H7 (cell line): Measurements from ENCODE around the gene CELSR3. TPM values are rescaled to one million over a fixed set of nuclear protein-coding genes. Genes with fewer than 3 reads are reported as not detected.

Source experiments
- DNase-seq: peaks from one replicate; pipeline ENCODE4 v3.0.0; 2012
- H3K27me3 ChIP-seq: 2 replicates; pipeline ENCODE4 v1.6.0; 2011; ENCODE audit warnings: mild to moderate bottlenecking, low read length; ENCODE audit not compliant: control insufficient read depth, insufficient read depth
- H3K36me3 ChIP-seq: replicated peaks from 2 replicates; pipeline ENCODE4 v1.5.1; 2011; ENCODE audit warnings: low read length; ENCODE audit not compliant: control insufficient read depth, insufficient read depth
- H3K4me3 ChIP-seq: 2 replicates; pipeline ENCODE4 v1.5.1; 2011; ENCODE audit warnings: low read depth, mild to moderate bottlenecking, control low read depth, low read length, moderate library complexity; ENCODE audit not compliant: insufficient read depth
- total RNA-seq: library from RNA; depleted of rRNA; stranded (reverse); fragments of >200 nt; shearing (Covaris generic); gene quantifications from 2 replicates; pipeline ENCODE4 v1.2.3, GENCODE V29; 2014

The CELSR3 gene
- total RNA-seq, 1 experiment from 2014 or later, result 14.3 TPM

DNA sequence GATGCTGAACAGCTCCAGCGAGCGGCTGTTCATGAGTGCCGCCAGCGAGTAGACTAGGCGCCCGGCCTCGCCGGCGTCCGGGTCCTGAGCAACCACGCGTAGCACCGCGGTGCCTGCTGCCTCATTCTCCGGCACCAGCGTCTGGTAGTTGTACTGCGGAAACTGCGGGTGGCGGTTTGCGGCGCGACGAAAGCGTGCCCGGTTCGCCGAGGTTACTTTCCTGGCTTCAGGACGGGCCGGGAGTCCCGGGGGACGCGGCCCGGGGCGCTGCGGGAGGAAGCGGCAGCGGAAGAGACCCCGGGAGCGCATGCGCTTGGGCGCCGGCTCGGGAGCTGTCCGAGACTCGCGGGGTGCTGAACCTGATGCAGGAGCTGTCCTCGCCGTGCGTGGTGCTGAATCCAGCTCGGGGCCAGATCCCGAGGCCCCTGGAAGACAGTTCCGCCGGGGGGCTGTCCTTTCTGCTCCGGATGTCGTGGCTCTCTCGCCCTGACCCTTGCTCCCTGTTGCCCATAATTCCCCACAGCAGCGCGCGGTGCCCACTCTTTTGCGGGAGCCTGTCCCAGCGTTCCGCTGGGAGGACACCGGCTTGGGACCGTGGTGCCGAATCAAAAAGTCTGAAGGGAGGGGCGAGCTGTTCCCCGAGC is 1.1 kb downstream of the CELSR3 start:
- Histone ChIP-seq H3K36me3 (no peaks in the 10 kb centered on the region; the same call in 1 of the 2 replicates), H3K27me3 (no peaks in the 10 kb centered on the region; the same call in 1 of the 2 replicates), H3K4me3 (peak overlapping the region; percentile 70)
- DNase-seq, result peak; percentile 99

DNA sequence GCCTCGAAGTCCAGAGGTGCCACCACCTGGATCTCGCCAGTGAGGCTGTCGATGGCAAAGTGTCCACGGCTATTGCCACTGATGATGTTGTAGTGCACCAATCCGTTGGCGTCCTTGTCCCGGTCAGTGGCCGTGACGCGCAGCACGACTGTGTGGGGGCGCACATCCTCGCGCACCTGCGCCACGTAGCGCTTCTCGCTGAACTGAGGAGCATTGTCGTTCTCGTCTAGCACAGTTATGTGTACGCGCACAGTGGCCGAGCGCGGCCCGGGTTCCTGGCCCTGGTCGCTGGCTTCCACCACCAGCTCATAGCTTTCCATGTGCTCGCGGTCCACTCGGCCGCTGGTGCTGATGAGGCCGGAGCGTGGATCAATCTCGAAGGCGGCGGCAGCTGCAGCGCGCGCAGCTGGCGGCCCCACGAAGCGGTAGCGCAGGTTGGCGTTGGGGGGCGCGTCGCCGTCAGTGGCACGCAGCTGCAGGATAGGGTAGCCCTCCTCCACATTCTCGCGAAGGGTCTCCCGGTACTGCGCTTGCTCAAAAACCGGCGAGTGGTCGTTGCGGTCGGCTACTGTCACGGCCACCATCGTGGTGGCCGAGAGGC is 1.8 kb downstream of the CELSR3 start:
- no peaks in the 10 kb centered on the region; the same call in 1 of the 2 replicates for H3K27me3 ChIP-seq
- DNase-seq, result no peak
- H3K36me3 ChIP-seq, result no peaks in the 10 kb centered on the region; the same call in 1 of the 2 replicates
- H3K4me3 ChIP-seq, result peak overlapping the region; percentile 70

DNA sequence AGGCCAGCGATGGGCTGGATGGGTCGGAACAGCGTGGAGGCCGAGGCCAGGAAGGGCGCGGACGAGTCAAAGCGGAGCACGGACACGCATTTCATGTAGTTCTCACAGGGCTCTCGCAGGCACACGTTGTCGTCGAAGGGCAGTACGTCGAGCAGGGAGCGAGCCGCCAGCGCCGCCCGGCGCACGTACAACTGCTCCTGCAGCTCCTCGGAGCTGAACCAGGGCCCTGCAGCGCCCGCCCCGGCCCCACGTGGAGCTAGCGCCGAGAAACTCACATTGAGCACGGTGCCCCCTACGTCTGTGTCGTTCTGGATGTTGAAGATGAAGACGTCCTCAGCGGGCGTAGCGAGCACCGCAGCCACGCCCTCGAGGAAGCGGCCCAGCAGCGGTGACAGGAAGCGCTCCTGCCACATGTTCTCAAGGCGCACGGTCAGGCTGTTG is 5.8 kb downstream of the CELSR3 start:
- Histone ChIP-seq H3K4me3 (peak overlapping the region; percentile 58), H3K27me3 (peaks cover 4% of the 10 kb centered on the region; the same call in 1 of the 2 replicates), H3K36me3 (peaks cover 8% of the 10 kb centered on the region)
- peak; percentile 80 for DNase-seq

DNA sequence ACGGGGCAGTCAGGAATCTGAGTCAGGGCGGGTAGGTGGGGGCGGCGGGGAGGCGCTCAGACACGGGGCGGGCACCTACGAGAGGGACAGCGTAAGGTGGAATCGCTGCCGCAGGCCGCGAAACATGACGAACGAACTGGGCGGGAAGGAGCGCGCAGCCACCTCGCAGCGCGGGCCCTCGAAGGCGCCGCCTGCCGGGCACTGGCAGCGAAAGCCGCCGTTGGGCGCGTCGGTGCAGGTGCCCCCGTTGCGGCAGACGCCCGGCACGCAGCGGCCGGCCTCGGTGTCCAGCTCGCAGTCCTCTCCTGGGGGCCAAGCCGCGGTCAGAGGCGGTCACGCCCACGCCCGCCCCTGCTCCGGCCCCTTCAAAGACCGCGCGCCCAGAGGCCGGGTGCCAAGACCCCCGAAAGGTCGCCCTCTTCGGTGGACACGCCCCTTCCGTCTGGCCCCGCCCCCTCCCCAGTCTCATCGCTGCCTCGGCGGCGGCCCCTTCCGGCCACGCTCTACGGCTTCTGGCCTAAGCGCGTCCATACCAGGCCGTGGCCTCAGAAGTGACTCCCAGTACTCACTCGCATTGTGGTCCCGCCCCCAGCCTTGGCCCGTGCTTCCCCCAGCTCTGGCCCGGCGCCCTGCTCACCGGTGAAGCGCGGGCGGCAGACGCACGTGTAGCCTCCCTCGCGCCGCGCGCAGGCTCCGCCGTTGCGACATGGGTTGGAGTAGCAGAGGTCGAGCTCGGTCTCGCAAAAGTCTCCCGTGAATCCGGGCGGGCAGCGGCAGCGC is 6.4 kb downstream of the CELSR3 start:
- peaks cover 4% of the 10 kb centered on the region; the same call in 1 of the 2 replicates for H3K27me3 ChIP-seq
- peak; percentile 99 for DNase-seq
- H3K36me3 ChIP-seq, result peaks cover 11% of the 10 kb centered on the region
- H3K4me3 ChIP-seq, result peak overlapping the region; percentile 58

DNA sequence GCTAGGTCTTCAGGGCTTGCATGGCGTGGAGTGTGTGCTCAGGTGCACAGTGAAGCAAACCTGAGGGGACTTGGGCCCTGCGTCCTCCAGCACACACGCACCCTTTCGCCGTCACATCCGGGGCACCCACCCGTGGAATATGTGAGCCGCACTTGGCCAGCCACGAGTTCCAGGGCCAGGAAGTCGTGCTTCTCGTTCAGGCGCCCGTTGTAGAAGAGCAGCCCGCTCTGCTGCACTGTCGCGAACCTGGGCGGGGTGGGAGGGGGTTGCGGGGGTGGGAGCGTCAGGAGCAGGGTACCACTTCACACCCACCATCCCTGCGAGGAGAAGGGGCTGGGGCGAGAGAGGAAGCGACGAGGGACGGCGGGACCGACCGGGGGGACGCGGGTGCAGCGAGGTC is 7.1 kb downstream of the CELSR3 start:
- no peak for DNase-seq
- H3K27me3 ChIP-seq, result peaks cover 4% of the 10 kb centered on the region; the same call in 1 of the 2 replicates
- H3K4me3 ChIP-seq, result peak overlapping the region; percentile 58
- H3K36me3 ChIP-seq, result peaks cover 13% of the 10 kb centered on the region

DNA sequence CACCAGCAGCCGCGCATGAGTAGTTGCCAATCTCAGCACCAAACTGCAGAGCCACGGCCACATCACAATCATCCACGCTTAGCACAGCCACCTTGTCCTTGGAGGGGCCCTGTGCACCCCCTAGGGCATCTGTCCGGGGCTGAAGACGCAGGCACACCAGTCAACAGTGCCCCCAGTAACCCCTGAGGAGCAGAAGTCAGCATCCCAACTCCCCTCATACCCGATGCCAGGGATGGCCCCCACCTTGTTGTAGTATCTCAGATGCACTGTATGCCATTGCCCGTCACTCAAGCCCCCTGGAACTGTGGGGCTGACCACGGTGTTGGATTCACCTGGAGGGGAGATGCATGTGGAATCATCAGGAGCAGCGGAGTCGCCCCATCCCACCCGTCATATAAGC is 7.6 kb downstream of the CELSR3 start:
- H3K4me3 ChIP-seq, result no peak overlapping the region; the same call in 1 of the 2 replicates
- H3K36me3 ChIP-seq, result peaks cover 14% of the 10 kb centered on the region
- H3K27me3 ChIP-seq, result peaks cover 4% of the 10 kb centered on the region; the same call in 1 of the 2 replicates
- DNase-seq, result no peak

DNA sequence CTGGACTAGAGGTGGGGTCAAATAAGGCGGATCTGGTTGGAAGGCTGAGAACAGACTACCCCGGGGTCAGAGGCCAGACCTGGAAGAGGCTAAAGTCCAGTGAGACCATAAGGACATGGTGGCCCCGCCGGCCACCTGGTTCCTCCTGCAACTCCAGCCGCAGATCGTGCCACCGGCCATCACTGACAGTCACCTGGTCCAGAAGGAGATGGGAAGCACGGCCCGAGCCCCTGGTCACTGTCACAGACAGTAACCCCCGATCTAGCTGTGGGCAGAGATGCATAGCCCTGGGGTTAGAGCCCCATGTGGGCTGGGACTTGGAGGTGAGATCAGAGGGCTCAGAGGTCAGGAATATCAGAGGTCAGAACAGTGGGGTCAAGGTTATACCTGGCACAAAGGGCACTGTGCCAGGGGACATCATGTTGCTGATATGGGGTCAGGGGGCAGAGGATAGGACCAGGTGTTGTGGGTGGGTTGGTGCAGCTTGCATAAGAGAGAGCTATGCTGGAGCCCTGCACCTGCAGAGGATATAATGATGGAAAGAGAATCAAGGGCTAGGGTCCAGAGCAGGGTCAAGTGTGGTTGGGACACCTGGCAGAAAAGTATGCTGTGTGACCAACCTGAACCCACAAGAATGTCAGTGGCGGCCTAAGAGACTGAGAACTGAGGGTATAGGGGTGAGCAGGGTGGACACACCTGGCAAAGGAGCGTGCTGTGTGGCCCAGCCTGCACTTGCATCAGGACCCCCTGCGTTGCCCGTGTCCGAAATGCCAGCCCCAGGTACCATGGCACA is 9.6 kb downstream of the CELSR3 start:
- DNase-seq, result no peak
- H3K27me3 ChIP-seq, result peaks cover 4% of the 10 kb centered on the region; the same call in 1 of the 2 replicates
- H3K36me3 ChIP-seq, result peaks cover 21% of the 10 kb centered on the region
- H3K4me3 ChIP-seq, result no peak overlapping the region

DNA sequence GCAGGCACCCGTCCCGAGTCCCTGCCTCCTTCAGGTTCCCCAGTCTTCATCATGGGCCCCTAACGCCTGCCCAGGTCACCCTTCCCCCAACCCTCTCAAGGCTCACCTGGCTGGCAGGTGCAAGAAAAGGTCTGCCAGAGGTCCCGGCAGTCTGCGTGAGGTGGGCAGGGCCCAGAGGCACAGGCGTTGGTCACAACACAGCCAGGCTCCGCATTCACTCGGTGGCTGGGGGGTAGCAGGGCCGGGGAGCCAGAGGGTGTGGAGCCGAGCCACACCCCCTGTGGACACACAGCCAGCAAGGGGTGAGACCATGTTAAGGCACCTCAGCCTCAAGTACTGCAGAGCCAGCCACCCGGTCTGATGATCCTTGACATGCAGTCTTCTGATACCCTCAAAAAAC is 10.9 kb downstream of the CELSR3 start:
- Histone ChIP-seq H3K36me3 (peaks cover 23% of the 10 kb centered on the region), H3K4me3 (no peak overlapping the region), H3K27me3 (peaks cover 4% of the 10 kb centered on the region; the same call in 1 of the 2 replicates)
- DNase-seq, result no peak

DNA sequence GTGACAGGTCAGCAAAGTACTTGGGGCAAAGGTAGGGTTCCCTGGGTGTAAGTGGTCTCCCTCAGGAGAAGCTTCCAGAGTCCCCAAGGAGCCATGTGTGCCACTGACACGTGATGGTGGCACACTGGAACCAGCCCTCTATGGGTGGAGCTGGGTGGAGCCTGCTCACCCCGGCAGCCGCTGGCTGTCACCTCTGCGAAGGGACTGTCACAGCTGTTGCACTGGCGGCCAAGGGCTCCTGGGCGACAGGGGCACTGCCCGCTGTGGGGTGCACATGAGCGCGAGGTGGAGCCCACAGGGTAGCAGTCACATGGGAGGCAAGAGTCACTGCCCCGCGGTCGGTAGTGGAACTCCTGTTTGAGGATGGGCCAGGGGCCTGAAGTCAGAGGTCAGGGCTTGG is 12.0 kb downstream of the CELSR3 start:
- no peak for DNase-seq
- peaks cover 4% of the 10 kb centered on the region; the same call in 1 of the 2 replicates for H3K27me3 ChIP-seq
- peaks cover 30% of the 10 kb centered on the region for H3K36me3 ChIP-seq
- H3K4me3 ChIP-seq, result no peak overlapping the region

DNA sequence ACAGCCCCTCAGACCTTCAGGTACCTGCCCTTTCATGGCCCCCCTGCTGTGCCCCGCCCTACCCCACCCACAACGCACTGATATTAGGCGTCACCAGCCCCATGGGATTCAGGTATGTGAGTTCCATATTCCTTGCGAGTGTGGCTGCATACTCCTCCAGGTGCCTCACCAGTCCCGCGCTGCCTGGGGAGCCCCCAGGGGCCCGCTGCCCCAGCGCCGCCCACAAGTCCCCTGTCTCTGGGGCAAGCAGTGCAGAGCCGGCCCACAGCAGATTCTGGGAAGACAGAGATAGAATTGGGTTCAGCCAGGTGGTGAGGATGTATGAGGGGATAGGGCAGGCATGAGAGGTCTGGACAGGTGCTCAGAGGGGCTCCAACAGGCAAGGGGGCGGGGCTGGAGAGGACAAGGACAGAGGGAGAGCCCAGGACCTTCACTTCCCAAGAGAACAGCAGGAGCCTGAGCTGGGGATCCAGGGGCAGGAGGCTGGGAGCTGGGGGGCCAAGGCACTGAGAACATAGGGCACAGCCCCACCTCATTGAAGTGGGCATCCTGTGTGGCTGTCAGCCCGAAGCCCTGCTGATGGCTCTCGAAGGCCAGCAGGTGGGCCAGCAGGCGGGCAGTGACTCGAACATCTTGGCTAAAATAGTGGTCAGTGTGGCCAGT is 14.4 kb downstream of the CELSR3 start:
- no peak overlapping the region for H3K4me3 ChIP-seq
- H3K27me3 ChIP-seq, result no peaks in the 10 kb centered on the region
- DNase-seq, result no peak
- peaks cover 31% of the 10 kb centered on the region for H3K36me3 ChIP-seq

DNA sequence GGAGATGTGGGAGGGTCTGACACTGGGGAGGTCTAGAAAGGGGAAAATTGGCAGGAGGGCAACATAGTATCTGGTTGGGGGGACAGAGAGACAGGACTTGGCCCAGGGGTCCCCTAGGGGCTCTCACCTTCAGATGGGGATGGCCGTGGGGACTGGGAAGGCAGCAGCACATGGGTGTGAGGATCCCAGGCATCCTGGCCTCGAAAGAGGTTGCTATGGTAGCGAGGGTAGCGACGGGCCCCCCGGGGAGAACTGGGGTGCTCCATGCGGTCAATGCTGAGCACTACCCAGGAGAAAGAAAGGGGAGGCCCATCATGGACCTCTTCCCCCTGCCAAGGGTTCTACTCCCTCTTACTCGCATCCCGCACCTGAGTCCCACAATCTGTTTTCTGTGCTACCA is 15.0 kb downstream of the CELSR3 start:
- Histone ChIP-seq H3K27me3 (no peaks in the 10 kb centered on the region), H3K36me3 (peaks cover 35% of the 10 kb centered on the region), H3K4me3 (no peak overlapping the region)
- no peak for DNase-seq

DNA sequence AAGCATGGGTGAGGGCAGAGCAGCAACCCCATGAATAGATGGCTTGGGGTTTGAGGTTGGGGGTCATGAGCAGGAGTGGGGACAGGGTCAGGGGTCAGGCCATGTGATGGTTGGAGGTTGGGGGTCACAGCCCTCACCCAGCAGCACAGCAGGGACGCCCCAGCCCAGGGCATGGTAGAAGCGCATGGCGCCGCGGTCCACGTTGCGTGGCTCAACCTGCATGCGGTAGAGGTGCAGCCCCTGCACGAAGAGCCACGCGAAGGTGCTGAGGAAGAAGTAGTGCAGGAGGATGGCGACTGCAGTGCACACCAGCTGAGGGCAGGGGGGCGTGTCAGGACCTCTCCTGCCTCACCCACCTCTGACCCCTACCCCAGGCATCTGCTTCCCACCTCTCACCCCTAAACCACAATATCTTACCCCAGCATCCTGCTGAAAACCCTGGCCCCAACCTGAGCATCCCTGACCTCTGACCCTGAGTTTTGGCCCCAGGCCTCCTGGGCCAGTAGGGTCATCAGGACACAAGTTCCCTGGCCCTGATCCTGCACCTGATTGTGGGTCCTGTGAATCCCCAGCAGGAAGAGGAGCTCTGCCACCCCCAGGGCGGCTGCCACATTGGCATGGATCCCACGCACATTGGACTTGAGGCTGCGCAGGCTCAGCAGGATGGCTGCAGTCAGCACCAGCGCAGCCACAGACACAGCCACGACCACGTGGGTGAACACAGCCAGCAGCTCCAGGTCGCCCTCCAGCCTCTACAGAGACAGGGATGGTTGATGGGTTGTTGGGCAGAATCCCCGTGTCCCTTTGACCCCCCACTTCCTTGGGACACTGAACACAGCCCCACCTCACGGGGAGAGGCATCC is 17.6 kb downstream of the CELSR3 start:
- Histone ChIP-seq H3K4me3 (no peak overlapping the region), H3K36me3 (peaks cover 35% of the 10 kb centered on the region), H3K27me3 (no peaks in the 10 kb centered on the region; the same call in 1 of the 2 replicates)
- no peak for DNase-seq

DNA sequence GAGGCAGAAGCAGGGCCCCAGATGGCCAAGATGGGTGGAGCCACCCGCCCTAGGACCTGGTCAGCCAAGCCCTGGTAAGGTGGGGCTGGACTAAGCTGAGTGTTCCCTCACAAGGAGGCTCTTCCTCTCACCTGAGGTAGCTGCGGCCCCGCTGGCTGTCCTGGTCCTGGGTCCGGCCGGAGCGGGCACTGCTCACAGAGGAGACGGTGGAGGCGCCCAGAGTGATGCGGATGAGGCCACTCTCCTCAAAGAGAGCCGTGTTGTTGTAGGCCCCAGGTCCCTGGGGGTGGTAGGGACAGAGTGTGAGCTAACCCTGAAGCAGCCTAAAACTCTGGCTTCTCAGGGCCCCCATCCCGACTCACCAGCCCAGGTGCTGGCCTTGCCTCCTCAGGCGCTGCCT is 20.1 kb downstream of the CELSR3 start:
- H3K4me3 ChIP-seq, result no peak overlapping the region
- H3K36me3 ChIP-seq, result peaks cover 33% of the 10 kb centered on the region
- no peak for DNase-seq
- H3K27me3 ChIP-seq, result no peaks in the 10 kb centered on the region; the same call in 1 of the 2 replicates
